ENCODE data around the gene CHRNG.

The CHRNG gene

GRCh38 chr2:232562515-232563151 is 23.1 kb downstream of the CHRNG start:
- Histone ChIP-seq H3K4me1 (ENCODE audit: control insufficient read depth, insufficient read depth, low read length) (no peaks in the 10 kb centered on the region), H3K9me3 (ENCODE audit: control insufficient read depth, insufficient read depth, low read depth, low read length) (no peaks in the 10 kb centered on the region), H3K36me3 (ENCODE audit: control insufficient read depth in 2 of 2, insufficient read depth in 1 of 2, low read length in 2 of 2) (peaks cover 41 to 94% of the 10 kb centered on the region in 2 experiments), H3K27ac (ENCODE audit: extremely low read depth, low read depth, low read length) (no peak overlapping the region), H3K4me3 (ENCODE audit: low read depth, low read length) (no peak overlapping the region)
- POLR2A ChIA-PET = interaction anchor here (0.6 to 2.1 kb wide), 3 partner anchors 12 to 1469 kb away, joined by 3 to 9 read pairs (median 4); partner anchors contain the start of genes EIF4E2 and TIGD1
- CTCF ChIA-PET = interaction anchor here (1.0 kb wide), 1 partner anchor 38 kb away, joined by 3 read pairs; no protein-coding TSS in a partner anchor
- TF ChIP-seq GLI4 (tag by site-specific recombination; IDR thresholded peaks at IDR 0.05) (no peak), ZSCAN16 (tag by site-specific recombination; IDR thresholded peaks at IDR 0.05) (no peak), ZBTB48 (tag by site-specific recombination; IDR thresholded peaks at IDR 0.05) (no peak), ZIC2 (tag by site-specific recombination; IDR thresholded peaks at IDR 0.05) (no peak), ZNF610 (tag by site-specific recombination; IDR thresholded peaks at IDR 0.05; ENCODE audit: borderline replicate concordance) (no peak), ZNF792 (tag by site-specific recombination; IDR thresholded peaks at IDR 0.05) (no peak), MEIS1 (CRISPR knock-in tag; IDR thresholded peaks at IDR 0.05; ENCODE audit: borderline replicate concordance) (no peak), ZNF112 (tag by site-specific recombination; IDR thresholded peaks at IDR 0.05) (no peak), ZNF114 (tag by site-specific recombination; IDR thresholded peaks at IDR 0.05) (no peak)

GRCh38 chr2:232563580-232563979 is 24.1 kb downstream of the CHRNG start:
- no peak overlapping the region for H3K4me3 ChIP-seq (ENCODE audit: low read depth, low read length)
- H3K27ac ChIP-seq (ENCODE audit: extremely low read depth, low read depth, low read length) = no peak overlapping the region
- POLR2A ChIA-PET = interaction anchor here (2.1 kb wide), 1 partner anchor 13 kb away, joined by 9 read pairs; the partner anchor contains the start of genes EIF4E2 and TIGD1
- H3K36me3 ChIP-seq (ENCODE audit: control insufficient read depth in 2 of 2, insufficient read depth in 1 of 2, low read length in 2 of 2) = peaks cover 38 to 94% of the 10 kb centered on the region in 2 experiments
- H3K4me1 ChIP-seq (ENCODE audit: control insufficient read depth, insufficient read depth, low read length) = no peaks in the 10 kb centered on the region
- TF ChIP-seq SALL2 (tag by site-specific recombination; IDR thresholded peaks at IDR 0.05; ENCODE audit: borderline replicate concordance) (no peak), ZNF324 (tag by site-specific recombination; IDR thresholded peaks at IDR 0.05) (no peak), ZNF670 (tag by site-specific recombination; IDR thresholded peaks at IDR 0.05; ENCODE audit: low read depth) (no peak), ZSCAN23 (tag by site-specific recombination; IDR thresholded peaks at IDR 0.05) (no peak), SCRT2 (tag by site-specific recombination; IDR thresholded peaks at IDR 0.05) (no peak), ZNF433 (tag by site-specific recombination; IDR thresholded peaks at IDR 0.05; ENCODE audit: low read depth) (no peak), ZNF221 (tag by site-specific recombination; IDR thresholded peaks at IDR 0.05; ENCODE audit: borderline replicate concordance) (no peak), ZNF664 (tag by site-specific recombination; IDR thresholded peaks at IDR 0.05) (no peak)
- no peaks in the 10 kb centered on the region for H3K9me3 ChIP-seq (ENCODE audit: control insufficient read depth, insufficient read depth, low read depth, low read length)
- CTCF ChIA-PET = interaction anchor here (1.0 kb wide), 1 partner anchor 39 kb away, joined by 3 read pairs; no protein-coding TSS in a partner anchor

- TF ChIP-seq ZNF580 (tag by site-specific recombination; IDR thresholded peaks at IDR 0.05) (no peak), ZNF26 (tag by site-specific recombination; IDR thresholded peaks at IDR 0.05) (no peak), ZNF768 (tag by site-specific recombination; IDR thresholded peaks at IDR 0.05) (no peak), HOXA7 (CRISPR knock-in tag; IDR thresholded peaks at IDR 0.05; ENCODE audit: borderline replicate concordance) (no peak), GLIS2 (tag by site-specific recombination; IDR thresholded peaks at IDR 0.05) (no peak), BCL11B (tag by site-specific recombination; IDR thresholded peaks at IDR 0.05; ENCODE audit: low read depth) (no peak), ZNF677 (tag by site-specific recombination; IDR thresholded peaks at IDR 0.05) (no peak), KLF16 (tag by site-specific recombination; IDR thresholded peaks at IDR 0.05) (no peak), ZNF335 (tag by site-specific recombination; conservative IDR thresholded peaks at IDR 0.05) (no peak), ZNF292 (tag by site-specific recombination; IDR thresholded peaks at IDR 0.05; ENCODE audit: borderline replicate concordance, low read depth) (no peak), ZNF561 (tag by site-specific recombination; IDR thresholded peaks at IDR 0.05; ENCODE audit: borderline replicate concordance) (no peak), ZNF473 (tag by site-specific recombination; IDR thresholded peaks at IDR 0.05) (no peak), ZBTB20 (tag by site-specific recombination; IDR thresholded peaks at IDR 0.05) (no peak)
- CTCF ChIA-PET = interaction anchor here (0.7 to 0.9 kb wide), 2 partner anchors 11 to 893 kb away, joined by 3 read pairs; no protein-coding TSS in a partner anchor
- H3K9me3 ChIP-seq (ENCODE audit: control insufficient read depth, insufficient read depth, low read depth, low read length) = no peaks in the 10 kb centered on the region
- H3K27ac ChIP-seq (ENCODE audit: extremely low read depth, low read depth, low read length) = no peak overlapping the region
- H3K36me3 ChIP-seq (ENCODE audit: control insufficient read depth in 2 of 2, insufficient read depth in 1 of 2, low read length in 2 of 2) = peaks cover 22 to 96% of the 10 kb centered on the region in 2 experiments
- H3K4me1 ChIP-seq (ENCODE audit: control insufficient read depth, insufficient read depth, low read length) = 0 out of 2 replicates have a peak, but pooled peaks cover 2% of the 10 kb centered on the region
- no peak overlapping the region for H3K4me3 ChIP-seq (ENCODE audit: low read depth, low read length)
- POLR2A ChIA-PET = interaction anchor here (1.4 kb wide), 1 partner anchor 17 kb away, joined by 3 read pairs; the partner anchor contains the start of genes EIF4E2 and TIGD1
Observed at GRCh38 chr2:232567721-232568120, 28.2 kb downstream of the CHRNG start.
